ENCODE results near the gene CEMP1.
"Not testable (repeated sequence)": the region's sequence is repeated elsewhere in the genome, so short reads cannot be mapped to it uniquely, and the experiment has no call there.

The CEMP1 gene

GRCh38 chr16:2554709-2555425, 23.7 kb upstream of the CEMP1 start:
- not testable (repeated sequence) for H3K4me3 ChIP-seq (ENCODE audit: low read depth in 1 of 2, low read length in 1 of 2); H3K27ac ChIP-seq; H3K4me1 ChIP-seq (ENCODE audit: control insufficient read depth in 1 of 2, insufficient read depth in 1 of 2, low read depth in 1 of 2, low read length in 1 of 2); H3K9me3 ChIP-seq; H3K36me3 ChIP-seq; H3K27me3 ChIP-seq

GRCh38 chr16:2551420-2551889, 20.2 kb upstream of the CEMP1 start:
- not testable (repeated sequence) for H3K4me1 ChIP-seq (ENCODE audit: control insufficient read depth in 1 of 2, insufficient read depth in 1 of 2, low read depth in 1 of 2, low read length in 1 of 2); H3K36me3 ChIP-seq; H3K27ac ChIP-seq; H3K4me3 ChIP-seq (ENCODE audit: low read depth in 1 of 2, low read length in 1 of 2); H3K9me3 ChIP-seq; H3K27me3 ChIP-seq

GRCh38 chr16:2550283-2550878, 19.2 kb upstream of the CEMP1 start:
- not testable (repeated sequence) for H3K4me1 ChIP-seq (ENCODE audit: control insufficient read depth in 1 of 2, insufficient read depth in 1 of 2, low read depth in 1 of 2, low read length in 1 of 2); H3K4me3 ChIP-seq (ENCODE audit: low read depth in 1 of 2, low read length in 1 of 2); H3K9me3 ChIP-seq; H3K36me3 ChIP-seq; H3K27ac ChIP-seq; H3K27me3 ChIP-seq

GRCh38 chr16:2543771-2544170, 12.6 kb upstream of the CEMP1 start:
- H3K9me3 ChIP-seq; H3K27ac ChIP-seq; H3K4me3 ChIP-seq (ENCODE audit: low read depth in 1 of 2, low read length in 1 of 2); H3K27me3 ChIP-seq; H3K36me3 ChIP-seq: not testable (repeated sequence)
- H3K4me1 ChIP-seq (ENCODE audit: control insufficient read depth in 1 of 2, insufficient read depth in 1 of 2, low read depth in 1 of 2, low read length in 1 of 2) = peaks cover 36 to 37% of the 10 kb centered on the region in 2 experiments

GRCh38 chr16:2541409-2541808, 10.2 kb upstream of the CEMP1 start:
- not testable (repeated sequence) for H3K9me3 ChIP-seq, H3K36me3 ChIP-seq
- H3K4me1 ChIP-seq (ENCODE audit: control insufficient read depth in 1 of 2, insufficient read depth in 1 of 2, low read depth in 1 of 2, low read length in 1 of 2) = peaks cover 48 to 50% of the 10 kb centered on the region in 2 experiments

GRCh38 chr16:2540912-2541311, 9.7 kb upstream of the CEMP1 start:
- Histone ChIP-seq H3K4me3 (ENCODE audit: low read depth in 1 of 2, low read length in 1 of 2) (peak overlapping the region in 1 of 2 experiments; percentile 63), H3K27ac (peak overlapping the region; percentile 96), H3K4me1 (ENCODE audit: control insufficient read depth in 1 of 2, insufficient read depth in 1 of 2, low read depth in 1 of 2, low read length in 1 of 2) (peaks cover 53 to 55% of the 10 kb centered on the region in 2 experiments)
- H3K27me3 ChIP-seq, H3K36me3 ChIP-seq, H3K9me3 ChIP-seq: not testable (repeated sequence)

More at GRCh38 chr16:2541409-2541808, 10.2 kb upstream of the CEMP1 start:
- not testable (repeated sequence) for H3K27me3 ChIP-seq
- peak overlapping the region; percentile 96 for H3K27ac ChIP-seq
- peak overlapping the region in 1 of 2 experiments; percentile 28 for H3K4me3 ChIP-seq (ENCODE audit: low read depth in 1 of 2, low read length in 1 of 2)

GRCh38 chr16:2539845-2540458, 8.7 kb upstream of the CEMP1 start:
- peaks cover 57% of the 10 kb centered on the region in 2 experiments for H3K4me1 ChIP-seq (ENCODE audit: control insufficient read depth in 1 of 2, insufficient read depth in 1 of 2, low read depth in 1 of 2, low read length in 1 of 2)
- not testable (repeated sequence) for H3K9me3 ChIP-seq, H3K36me3 ChIP-seq, H3K27me3 ChIP-seq
- H3K4me3 ChIP-seq (ENCODE audit: low read depth in 1 of 2, low read length in 1 of 2) = peak overlapping the region; percentile 7 to 63
- peak overlapping the region; percentile 96 for H3K27ac ChIP-seq

- not testable (repeated sequence) for H3K9me3 ChIP-seq, H3K36me3 ChIP-seq, H3K27me3 ChIP-seq
- H3K4me1 ChIP-seq (ENCODE audit: control insufficient read depth in 1 of 2, insufficient read depth in 1 of 2, low read depth in 1 of 2, low read length in 1 of 2) = peaks cover 57% of the 10 kb centered on the region in 2 experiments
- peak overlapping the region; percentile 96 for H3K27ac ChIP-seq
- peak overlapping the region; percentile 63 to 77 for H3K4me3 ChIP-seq (ENCODE audit: low read depth in 1 of 2, low read length in 1 of 2)
These were observed 8.1 kb upstream of the CEMP1 start for GRCh38 chr16:2539192-2539844.

GRCh38 chr16:2537451-2538379, 6.5 kb upstream of the CEMP1 start, which contains the start of gene PDPK1:
TSS of gene PDPK1 (plus strand) at chr16:2538021. CDS start at chr16:2538113, 92 bp downstream.
- H3K4me1 ChIP-seq (ENCODE audit: control insufficient read depth in 1 of 2, insufficient read depth in 1 of 2, low read depth in 1 of 2, low read length in 1 of 2) = peaks cover 63 to 64% of the 10 kb centered on the region in 2 experiments
- H3K27me3 ChIP-seq = no peaks in the 10 kb centered on the region
- H3K36me3 ChIP-seq = peaks cover 6% of the 10 kb centered on the region
- H3K9me3 ChIP-seq = no peaks in the 10 kb centered on the region
- H3K4me3 ChIP-seq (ENCODE audit: low read depth in 1 of 2, low read length in 1 of 2) = peak within 1 kb of the TSS; percentile 77 to 86
- TF ChIP-seq CTCF (IDR thresholded peaks at IDR 0.05) = peak; percentile 20
- peak within 1 kb of the TSS; percentile 96 for H3K27ac ChIP-seq

All from neutrophil (primary cell).